ENCODE results near the gene RNF10.
"Not testable (repeated sequence)": the region's sequence is repeated elsewhere in the genome, so short reads cannot be mapped to it uniquely, and the experiment has no call there.

Gene RNF10

DNA sequence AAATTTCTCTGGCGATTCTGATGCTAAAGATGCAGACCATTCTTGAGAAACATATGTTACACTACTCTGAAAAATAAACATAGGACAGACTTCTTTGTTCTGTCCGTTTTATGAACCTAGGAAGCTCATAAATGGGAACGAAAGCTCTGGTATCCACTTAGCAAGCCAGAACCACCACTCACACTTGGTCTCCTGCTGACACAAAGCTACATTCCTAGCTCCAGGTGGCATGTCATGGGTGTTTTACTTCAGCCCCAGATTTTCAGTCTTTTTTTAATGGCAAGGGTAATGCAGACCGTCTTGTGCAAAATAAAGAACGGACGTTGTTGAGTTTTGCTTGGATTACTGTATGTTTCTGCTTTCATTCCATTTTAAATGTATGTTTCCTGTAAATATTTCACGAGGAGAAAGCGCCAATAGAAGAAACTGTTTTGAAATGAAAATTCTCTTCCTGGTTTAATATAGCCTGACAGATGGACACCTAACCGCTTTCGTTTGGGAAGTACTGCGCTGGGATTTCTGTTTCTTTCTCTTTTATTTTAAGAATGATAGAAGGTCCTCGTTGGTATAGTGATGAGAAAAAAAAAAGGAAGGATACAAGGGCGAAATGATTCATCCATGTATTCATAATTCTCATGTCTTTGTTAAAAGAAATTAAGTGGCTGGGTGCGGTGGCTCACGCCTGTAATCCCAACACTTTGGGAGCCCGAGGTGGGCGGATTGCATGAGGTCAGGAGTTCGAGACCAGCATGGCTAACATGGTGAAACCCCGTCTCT, 4.3 kb upstream of the RNF10 start:
- peak; percentile 29 to 31 for DNase-seq

DNA sequence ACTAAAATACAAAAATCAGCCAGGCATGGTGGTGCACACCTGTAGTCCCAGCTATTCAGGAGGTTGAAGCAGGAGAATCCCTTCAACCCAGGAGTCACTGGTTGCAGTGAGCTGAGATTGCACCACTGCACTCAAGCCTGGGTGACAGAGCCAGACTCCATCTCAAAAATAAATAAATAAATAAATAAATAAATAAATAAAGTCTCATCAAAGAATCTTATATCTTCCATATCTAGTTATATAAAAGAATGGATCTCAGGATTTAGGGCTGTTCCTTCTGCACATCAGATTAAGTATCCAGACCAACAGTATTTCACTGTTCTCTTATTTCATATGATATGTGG, 3.8 kb upstream of the RNF10 start:
- DNase-seq = not testable (repeated sequence)

DNA sequence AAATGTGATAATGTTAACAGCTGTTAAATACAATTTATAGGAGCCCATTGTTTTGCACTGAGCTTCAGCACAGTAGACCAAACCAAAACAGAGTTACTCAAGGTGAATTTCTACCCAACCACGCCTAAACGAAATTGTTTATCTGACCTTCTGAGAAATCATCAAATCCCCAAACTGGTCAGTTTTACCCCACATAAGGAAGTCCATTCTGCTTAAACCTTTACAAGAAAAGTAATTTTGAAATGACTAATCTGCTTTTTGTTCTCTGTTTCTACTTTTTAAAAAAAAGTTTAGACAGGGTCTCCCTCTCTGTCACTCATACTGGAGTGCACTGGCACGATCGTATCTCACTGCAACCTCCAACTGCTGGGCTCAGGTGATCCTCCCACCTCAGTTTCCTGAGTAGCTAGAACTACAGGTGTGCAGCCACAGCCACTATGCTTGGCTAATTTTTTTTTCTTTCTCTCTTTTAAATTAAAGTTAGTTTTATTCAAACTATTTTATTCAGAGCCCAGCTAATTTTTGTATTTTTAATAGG, 1.4 kb upstream of the RNF10 start:
- DNase-seq = no peak

DNA sequence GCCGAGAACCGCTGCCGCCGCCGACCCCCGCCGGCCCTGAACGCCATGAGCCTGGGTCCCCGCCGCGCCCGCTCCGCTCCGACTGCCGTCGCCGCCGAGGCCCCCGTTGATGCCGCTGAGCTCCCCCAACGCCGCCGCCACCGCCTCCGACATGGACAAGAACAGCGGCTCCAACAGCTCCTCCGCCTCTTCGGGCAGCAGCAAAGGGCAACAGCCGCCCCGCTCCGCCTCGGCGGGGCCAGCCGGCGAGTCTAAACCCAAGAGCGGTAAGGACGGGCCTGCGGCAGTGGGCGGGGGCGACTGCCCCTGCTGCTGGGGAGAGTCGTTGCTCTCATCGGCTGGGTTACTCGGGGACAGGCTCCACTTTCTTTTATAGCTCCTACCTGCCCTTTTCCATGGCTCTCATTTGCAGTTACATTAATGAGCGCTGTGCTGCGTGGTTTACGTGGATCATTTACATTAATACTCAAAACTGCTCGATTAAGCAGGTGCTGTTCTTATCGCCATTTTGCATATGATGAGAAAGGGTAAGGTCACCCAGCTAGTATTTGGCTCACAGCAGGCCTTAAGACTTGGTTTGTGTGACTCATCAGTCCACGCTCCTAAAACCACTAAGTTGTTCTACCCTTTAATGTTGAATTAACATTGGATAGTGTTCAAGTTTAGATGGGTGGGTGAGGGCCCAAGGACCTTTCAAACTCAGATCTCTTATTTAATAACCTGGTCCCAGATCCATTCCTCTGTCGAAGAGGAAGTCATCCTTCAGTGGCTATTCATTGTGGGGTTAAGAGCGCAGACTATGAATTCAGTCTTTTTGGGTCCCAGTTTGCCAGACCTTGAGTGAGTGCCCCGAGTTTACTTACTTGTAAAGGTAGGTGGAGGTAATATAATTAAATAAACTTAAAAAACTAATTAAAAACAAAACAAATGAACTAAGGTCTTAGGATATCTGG, 823 bp downstream of the RNF10 start:
- DNase-seq = peak; percentile 71 to 78

DNA sequence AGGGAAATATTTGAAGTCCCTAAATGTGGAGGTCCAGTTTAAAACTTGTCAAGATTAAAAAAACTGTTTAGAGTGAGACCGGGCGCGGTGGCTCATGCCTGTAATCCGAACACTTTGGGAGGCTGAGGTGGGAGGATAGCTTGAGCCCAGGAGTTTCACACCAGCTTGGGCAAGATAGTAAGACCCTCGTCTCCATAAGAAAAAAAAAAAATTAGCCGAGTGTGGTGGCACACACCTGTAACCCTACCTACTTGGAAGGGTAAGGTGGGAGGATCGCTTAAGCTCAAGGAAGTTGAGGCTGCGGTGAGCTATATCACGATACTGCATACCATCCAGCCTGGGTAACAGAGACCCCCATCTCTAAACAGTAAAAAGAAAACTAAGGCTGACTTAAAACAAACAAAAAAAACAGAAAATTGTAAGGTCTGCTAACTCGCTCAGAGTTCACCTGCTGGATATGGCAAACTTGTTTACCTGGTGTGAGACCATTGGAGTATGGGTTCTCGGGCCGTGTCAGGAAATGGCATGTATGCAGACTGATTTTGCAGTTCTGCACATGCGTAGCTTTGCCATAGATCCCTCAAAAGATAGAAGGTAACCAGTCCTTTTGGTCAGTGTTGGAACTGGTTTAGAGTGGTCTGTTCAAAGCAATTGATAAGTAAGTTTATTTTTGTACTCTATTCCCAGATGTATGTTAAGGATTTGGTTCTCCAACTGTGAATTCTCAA, 2.1 kb downstream of the RNF10 start:
- peak; percentile 35 to 37 for DNase-seq

DNA sequence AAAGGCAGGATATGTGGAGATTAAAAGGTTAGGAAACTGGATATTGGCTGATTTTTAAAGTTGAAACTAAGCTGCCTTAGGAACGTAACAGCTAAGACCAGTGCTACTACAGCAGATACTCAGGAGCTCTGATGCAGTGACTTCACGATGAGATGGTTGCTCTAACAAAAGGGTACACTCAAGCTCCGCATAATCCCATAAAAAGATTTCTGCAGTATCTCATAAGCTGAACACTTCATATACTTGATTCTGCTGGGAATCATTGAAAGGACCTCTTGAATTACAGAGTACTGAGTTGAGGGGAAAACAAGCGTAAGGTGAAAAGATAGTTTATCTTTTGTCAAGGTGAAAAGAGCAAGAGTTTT, 3.7 kb downstream of the RNF10 start:
- DNase-seq = no peak

DNA sequence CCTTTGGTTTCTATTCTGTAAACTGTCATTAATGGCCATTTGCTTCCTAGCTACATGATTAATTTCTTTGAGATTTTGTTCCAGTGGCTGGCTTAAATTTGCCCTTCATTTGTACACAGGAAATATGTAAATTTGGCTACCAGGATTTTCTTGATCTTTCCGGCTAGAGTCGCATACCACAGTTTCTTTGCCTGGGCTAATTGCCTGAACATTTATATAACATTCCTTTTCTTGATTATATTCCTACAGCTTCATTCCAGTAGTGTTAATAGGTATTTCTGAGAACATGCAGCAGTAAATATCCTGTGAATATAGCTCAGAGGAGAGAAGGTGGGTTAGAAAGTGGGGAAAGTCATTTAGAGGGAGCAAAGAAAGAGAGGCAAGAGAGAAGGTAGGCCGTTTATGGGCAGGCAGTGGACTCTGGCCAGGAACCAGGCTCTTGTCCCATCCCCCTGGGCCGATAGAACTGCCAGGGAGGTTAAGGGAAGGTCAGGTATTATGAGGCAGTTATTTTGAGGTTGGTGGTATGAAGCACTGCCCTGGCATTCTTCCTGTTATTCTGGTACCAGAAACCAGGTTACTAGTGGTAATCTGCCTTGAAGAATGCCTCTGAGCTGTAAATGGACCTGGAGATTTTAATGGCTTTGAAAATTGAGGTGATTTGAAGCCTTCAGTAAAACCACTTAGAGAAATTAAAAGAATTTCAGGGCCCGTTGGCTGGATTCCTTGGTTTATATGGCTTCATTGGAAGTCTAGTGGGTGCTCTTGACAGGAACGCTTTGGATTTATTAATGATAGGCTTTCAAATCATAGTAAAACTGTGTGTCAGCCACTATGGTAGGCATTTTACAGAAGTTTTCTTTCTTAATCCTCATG, 4.4 kb downstream of the RNF10 start:
- DNase-seq = no peak

DNA sequence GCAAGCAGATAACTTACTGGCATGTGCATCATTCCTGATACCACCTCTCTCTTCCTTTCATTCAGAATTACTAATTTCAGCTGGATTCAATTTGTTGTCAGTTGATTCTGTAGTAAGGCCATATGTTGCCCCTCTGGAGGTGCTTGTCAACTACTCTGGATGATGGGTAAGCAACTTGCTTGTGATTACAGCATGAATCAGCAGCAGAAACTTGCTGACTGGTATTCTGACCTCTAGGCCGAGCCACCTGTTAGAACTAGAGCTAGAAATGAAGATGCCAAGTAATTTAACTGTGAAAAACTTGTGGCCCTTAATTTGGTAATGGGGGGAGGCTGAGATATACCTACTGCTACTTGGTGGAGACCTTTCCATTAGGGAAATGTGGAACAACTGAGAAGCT, 5.1 kb downstream of the RNF10 start:
- DNase-seq = no peak

DNA sequence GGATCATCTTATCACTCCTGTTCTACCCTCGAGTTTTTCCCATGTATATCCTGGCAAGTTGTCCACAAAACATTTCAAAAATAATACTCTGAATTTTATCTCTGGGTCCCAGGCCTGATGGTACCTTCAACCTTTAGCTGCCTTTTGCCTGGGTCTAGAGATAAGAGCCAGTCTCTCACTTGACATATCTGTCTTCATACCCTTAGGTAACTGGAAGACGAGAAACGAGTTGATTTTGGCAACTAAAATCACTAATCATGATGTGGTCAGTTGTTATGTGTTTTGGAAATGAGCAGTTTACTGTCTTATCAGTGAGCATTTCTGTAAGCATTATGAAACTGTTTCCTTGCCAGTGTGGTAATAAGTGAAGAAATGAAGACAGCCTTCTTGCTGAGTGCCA, 6.3 kb downstream of the RNF10 start:
- DNase-seq = no peak

DNA sequence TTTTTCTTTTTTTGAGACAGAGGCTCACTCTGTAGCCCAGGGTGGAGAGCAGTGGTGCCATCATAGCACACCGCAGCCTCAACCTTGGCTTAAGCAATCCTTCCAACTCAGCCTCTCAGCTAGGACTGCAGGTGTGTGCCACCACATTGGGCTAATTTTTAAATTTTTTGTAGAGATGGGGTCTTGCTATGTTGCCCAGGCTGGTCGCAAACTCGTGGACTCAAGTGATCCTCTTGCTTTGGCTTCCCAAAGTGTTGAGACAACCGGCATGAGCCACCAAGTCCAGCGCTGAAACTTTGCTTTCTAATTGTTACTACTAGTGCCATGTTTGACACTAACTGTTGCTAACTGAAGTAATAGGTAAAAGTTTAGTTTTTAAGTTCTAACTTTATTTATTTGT, 8.0 kb downstream of the RNF10 start:
- no peak for DNase-seq

DNA sequence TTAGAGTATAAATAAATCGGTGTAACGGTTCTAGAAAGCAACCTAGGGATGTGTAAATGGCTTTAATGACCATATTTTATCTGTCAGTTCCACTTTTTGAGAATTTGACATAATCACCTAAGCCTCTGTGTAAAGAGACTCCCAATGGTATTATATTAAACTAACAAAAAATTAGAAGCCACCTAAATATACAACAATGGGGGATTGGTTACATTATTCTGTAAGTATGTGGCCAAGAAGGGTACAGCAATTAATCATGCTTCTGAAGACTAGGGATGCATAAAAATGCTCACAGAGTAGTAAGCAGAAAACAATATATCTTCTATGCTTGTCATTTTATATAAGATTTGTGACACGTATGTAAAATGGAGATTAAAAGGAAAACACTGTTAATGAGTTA, 10.5 kb downstream of the RNF10 start:
- no peak for DNase-seq

DNA sequence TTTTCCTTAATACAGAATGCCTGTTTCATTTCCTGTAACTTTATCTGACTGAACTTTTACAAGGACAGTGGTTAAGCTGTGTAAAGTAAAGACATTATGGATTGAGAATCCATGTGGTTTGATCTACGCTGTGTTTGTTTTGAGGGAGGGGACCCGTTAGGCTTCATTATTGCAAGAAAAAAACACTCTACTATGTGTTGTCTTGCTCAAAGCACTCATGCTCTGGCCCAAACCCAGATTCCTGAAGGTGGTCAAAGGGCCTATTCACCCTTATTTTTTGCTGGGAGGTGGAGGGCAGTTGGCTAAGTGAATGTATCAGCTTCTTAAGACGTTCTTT, 11.9 kb downstream of the RNF10 start:
- no peak for DNase-seq

DNA sequence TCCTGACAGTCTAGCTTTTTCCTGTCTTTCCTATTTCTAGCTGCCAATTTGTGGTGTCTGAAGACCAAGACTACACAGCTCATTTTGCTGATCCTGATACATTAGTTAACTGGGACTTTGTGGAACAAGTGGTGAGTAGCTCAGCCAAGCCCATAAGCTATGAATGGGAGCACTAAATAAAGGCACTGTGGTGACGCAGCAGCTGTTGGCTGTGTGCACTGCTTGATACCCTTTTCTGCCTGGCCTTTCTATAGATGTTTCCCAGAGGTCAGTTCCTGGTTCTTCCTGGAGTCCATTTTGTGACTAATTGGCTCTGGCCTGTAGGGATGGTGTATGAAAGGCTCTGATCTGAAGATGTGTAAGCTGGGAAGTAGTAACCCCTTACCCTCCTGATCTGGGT, 20.5 kb downstream of the RNF10 start:
- DNase-seq = no peak

DNA sequence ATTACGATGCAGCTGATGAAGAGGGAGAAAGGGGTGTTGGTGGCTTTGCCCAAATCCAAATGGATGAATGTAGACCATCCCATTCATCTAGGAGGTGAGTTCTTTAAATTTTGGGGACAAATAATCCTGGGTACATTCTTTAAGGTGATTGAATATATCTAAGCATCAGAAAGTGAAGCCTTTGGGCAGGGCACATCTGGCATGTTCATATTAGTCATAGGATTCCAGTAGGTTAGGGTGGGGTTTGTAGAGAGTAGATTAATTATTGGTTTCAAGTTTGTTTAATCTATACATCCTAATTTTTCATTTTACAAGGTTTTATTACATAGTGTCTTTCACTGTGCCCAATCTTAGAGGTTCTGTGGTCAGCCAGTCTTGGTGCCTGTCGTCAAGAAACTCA, 23.4 kb downstream of the RNF10 start:
- no peak for DNase-seq

DNA sequence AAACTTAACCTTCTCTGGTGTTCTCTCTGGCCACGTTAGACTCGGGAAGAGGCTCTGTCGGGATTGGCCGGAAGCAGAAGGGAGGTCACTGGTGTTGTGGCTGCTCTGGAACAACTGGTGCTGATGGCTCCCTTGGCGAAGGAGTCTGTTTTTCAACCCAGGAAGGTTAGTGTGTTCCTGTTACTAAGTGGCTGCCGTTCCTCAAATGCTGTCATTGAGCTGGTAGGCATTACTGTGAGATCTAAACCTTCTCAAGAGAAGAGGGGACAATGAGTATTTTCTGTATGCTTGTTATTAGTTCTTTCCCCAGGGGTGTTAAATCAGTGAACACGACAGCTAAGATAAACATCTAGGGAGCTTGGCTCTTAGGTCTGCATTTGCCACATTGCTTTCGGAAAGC, 28.8 kb downstream of the RNF10 start:
- no peak for DNase-seq

DNA sequence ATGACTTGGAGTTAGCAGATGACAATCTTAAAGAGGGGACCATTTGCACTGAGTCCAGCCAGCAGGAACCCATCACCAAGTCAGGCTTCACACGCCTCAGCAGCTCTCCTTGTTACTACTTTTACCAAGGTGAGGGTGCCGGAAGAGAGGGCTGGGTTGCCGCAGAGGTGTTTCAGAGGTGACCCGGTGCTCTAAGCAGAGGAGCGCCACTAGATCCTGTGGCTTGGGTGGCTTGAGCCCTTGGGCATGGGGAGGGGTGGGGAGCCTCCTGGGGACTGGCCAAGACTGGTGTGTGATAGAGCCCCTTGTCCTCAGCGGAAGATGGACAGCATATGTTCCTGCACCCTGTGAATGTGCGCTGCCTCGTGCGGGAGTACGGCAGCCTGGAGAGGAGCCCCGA, 29.3 kb downstream of the RNF10 start:
- DNase-seq = no peak

DNA sequence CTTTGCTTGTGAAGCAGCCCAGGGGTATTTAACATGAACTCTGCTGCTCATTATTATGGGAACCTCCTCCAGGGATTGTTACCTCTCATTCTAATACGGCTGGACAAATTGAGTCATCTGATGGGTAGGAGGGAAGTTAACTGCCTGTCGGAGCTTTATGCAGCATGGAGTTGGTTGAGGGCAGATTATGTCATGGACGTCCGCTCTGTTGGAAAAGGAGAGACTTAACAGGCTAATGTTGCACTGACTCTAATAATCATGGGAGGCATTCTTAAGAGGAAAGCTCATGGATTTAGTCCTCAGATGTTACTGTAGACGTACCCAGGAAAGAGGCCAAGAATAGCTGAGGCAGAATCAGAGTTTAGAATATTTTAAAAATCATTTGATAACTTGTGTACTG, 37.1 kb downstream of the RNF10 start:
- DNase-seq = no peak

DNA sequence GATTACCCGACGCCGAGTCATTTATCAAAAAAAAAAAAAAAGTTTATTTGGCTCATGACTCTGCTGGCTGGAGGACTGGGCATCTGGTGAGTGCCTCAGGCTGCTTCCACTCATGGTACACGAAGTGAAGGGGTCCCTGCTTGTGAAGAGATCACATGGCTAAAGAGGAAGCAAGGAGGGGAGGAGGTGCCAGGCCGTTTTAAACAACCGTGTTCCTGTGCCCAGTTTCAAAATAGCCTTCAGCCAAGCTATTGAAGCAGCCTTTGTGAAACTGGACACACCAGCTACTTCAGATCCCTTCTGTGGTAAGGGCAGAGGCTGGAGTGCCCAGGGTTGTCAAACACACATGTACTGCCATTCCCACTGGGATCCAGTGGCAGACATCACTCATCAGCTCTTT, 39.4 kb downstream of the RNF10 start:
- DNase-seq = no peak

DNA sequence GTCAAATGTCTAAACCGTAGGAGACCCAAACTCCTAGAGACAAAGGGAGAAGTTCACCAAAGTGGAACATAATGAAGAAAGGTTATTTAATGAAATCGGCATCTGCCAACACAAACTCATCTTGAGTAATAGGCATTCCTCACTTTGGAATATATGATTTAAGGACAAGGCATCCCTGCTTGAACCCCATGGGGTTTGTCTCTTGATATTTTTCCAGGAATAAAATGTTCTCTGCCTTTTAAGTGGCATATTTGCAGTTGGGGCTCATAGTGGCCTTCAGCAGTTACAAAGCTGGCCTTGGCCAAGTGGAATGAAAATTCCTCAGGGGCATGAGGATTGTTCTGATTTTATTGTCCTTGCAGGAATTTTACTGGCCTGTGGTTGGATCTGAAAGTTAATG, 40.0 kb downstream of the RNF10 start:
- no peak for DNase-seq

DNA sequence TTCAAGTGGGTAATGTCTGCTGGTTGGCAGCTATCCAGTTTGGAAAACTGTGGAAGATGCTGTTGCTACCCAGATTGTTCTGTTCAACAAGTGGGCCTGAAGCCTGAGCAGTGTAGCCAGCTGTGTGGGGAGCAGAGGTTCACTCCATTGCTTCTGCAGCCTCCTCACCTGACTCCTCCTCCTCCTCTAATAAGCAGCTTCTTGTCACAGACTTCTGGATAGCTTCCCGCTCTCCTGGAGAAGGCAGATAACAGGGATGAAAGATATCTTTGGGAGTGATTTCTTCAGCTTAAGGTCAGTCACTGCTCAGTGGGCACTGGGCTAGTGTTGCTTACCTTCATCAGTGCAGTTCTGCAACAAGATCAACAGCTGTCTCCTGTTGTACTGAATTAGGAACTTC, 45.0 kb downstream of the RNF10 start:
- DNase-seq = no peak

DNA sequence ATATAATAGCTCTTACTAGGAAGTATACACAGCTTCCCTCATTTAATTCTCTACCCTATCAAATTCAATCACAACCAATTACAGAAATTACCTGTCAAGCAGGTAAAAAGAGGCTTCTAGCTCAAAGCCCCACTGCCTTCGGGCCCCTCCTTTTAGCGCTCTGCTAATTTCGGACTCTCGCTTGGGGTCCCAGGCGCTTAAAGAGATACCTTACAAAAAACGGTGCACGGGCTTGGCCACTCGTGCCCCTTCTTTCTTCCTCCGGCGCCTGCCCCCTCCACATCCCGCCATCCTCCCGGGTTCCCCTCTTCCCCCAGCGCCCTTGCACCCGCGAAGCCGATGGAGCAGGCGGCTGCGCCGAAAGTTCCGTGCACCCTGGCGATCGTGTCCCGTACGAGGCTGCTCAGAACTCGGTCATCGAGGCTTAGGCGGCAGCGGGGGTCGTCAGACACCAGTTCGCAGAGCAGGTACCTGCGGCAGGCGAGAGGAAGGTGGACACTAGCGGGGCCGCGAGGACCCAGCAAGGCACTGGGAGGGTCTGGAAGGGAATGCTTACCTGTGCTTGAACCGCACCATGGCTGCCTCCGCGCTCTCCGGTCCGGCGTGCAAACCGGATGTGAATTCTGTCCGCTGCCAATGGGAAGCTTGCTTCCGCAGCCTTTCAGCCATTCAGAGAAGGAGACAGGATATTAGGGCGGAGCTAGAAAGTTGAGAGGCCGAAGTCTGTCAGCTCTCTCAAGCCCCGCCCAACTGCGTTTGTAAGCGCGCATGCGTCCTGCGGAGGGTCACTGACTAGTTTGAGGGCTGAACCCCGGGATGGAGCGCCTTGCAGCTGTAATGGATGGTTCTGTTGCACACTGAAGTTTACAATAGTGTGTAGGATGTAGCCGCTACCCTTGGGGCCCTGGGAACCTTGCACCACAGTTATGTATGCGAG, 46.9 kb downstream of the RNF10 start, which contains the start of gene POP5:
Gene POP5 (minus strand): TSS at position 616 of the 937 bp plus-strand sequence. CDS start 40 bp downstream, at position 576.
- peak; percentile 96 for DNase-seq
